Measurements from ENCODE around the gene FADS6.

DNA sequence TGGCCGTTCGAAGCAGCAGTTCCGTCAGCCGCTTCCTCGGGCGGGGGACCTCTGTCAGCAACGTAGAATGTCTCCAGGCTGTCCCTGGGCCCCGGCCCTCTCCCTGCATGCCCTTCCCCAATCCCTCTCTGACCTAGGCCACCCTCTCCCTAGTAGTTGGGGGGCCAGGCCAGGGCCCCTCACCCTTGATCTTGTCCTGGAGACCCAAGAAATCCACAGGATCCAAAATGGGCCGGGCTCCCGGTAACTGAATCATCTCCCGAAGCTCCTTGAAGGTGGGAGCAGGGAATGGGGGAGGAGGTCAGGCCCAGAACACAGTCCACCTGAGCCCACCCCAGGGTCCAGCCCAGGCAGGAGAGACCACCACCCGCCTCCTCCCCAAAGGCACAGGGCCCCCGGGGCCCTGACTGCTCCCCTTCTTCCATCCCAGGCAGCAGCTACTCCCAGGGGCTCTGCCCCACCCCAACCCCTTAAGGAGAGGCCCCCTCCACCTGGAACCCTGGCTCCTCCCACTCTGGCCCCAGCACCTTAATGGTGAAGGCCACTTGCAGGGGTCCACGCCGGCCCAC, 29.1 kb downstream of the FADS6 start:
- TF ChIP-seq, protein P1, sequence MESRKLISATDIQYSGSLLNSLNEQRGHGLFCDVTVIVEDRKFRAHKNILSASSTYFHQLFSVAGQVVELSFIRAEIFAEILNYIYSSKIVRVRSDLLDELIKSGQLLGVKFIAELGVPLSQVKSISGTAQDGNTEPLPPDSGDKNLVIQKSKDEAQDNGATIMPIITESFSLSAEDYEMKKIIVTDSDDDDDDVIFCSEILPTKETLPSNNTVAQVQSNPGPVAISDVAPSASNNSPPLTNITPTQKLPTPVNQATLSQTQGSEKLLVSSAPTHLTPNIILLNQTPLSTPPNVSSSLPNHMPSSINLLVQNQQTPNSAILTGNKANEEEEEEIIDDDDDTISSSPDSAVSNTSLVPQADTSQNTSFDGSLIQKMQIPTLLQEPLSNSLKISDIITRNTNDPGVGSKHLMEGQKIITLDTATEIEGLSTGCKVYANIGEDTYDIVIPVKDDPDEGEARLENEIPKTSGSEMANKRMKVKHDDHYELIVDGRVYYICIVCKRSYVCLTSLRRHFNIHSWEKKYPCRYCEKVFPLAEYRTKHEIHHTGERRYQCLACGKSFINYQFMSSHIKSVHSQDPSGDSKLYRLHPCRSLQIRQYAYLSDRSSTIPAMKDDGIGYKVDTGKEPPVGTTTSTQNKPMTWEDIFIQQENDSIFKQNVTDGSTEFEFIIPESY (IDR thresholded peaks at IDR 0.05; ENCODE audit: borderline replicate concordance, low read depth) = no peak
- TF ChIP-seq CHD2 (IDR thresholded peaks at IDR 0.05; ENCODE audit: low read length, partially characterized antibody) (no peak), EP300 (IDR thresholded peaks at IDR 0.05; ENCODE audit: borderline replicate concordance in 1 of 2, low read depth in 1 of 2, low read length in 1 of 2) (no peak), RCOR1 (IDR thresholded peaks at IDR 0.05; ENCODE audit: low read length) (no peak), FOXM1 (IDR thresholded peaks at IDR 0.05; ENCODE audit: low read depth) (no peak), MEF2A (IDR thresholded peaks at IDR 0.05; ENCODE audit: borderline replicate concordance, low read depth) (no peak), EZH2phosphoT487 (IDR thresholded peaks at IDR 0.05; ENCODE audit: borderline replicate concordance, low read depth) (no peak)
- TF ChIP-seq, protein P2, sequence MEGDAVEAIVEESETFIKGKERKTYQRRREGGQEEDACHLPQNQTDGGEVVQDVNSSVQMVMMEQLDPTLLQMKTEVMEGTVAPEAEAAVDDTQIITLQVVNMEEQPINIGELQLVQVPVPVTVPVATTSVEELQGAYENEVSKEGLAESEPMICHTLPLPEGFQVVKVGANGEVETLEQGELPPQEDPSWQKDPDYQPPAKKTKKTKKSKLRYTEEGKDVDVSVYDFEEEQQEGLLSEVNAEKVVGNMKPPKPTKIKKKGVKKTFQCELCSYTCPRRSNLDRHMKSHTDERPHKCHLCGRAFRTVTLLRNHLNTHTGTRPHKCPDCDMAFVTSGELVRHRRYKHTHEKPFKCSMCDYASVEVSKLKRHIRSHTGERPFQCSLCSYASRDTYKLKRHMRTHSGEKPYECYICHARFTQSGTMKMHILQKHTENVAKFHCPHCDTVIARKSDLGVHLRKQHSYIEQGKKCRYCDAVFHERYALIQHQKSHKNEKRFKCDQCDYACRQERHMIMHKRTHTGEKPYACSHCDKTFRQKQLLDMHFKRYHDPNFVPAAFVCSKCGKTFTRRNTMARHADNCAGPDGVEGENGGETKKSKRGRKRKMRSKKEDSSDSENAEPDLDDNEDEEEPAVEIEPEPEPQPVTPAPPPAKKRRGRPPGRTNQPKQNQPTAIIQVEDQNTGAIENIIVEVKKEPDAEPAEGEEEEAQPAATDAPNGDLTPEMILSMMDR (IDR thresholded peaks at IDR 0.05) = no peak
- TF ChIP-seq, protein P3, sequence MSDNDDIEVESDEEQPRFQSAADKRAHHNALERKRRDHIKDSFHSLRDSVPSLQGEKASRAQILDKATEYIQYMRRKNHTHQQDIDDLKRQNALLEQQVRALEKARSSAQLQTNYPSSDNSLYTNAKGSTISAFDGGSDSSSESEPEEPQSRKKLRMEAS (IDR thresholded peaks at IDR 0.05; ENCODE audit: low read depth) = no peak
- TF ChIP-seq, protein P4, sequence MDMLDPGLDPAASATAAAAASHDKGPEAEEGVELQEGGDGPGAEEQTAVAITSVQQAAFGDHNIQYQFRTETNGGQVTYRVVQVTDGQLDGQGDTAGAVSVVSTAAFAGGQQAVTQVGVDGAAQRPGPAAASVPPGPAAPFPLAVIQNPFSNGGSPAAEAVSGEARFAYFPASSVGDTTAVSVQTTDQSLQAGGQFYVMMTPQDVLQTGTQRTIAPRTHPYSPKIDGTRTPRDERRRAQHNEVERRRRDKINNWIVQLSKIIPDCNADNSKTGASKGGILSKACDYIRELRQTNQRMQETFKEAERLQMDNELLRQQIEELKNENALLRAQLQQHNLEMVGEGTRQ (IDR thresholded peaks at IDR 0.05; ENCODE audit: borderline replicate concordance, low read depth, low read length) = no peak
